ENCODE results near the gene NFIB.
A peak's percentile ranks its signal among the peaks of the same experiment; 100 is the strongest.

Gene NFIB

DNA sequence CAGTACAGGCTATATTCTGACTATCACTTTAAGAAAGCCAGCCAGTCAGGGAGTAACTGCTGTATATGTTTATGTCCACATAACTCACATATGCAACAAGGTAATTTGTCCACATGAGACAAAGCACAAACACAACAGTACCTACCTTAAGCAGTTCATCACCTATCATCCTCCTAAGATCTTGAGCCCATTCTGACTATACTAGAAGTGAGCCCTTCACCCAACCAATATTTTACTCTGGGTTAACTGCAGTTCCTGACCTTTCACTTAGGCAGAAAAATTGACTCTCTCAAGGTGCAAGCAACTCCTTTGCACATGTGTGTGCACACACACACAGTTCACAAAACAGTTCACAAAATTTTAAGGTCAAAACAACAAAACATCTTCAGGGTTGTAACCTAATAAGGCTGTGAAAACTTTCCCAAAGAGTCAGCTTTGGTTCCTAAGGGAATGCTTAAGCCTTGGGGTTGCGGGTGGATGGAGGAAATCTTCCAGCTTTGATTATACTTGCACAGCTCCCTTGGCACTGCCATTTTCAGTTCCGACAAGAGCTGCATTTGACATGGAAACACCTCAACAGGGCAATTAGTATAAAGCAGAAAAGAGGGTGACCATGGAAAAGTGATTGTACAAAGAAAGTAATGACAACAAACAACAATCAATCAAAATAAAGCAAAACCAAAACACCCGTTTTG, 215.3 kb downstream of the NFIB start:
- Mint-ChIP-seq H3K4me3 (peak overlapping the region in 2 of 3 experiments; percentile 17 to 69), H3K36me3 (ENCODE audit: low read depth) (peaks cover 16% of the 10 kb centered on the region), H3K9me3 (no peaks in the 10 kb centered on the region), H3K27ac (peak overlapping the region; percentile 98 to 100 (median 99)), H3K4me1 (peaks cover 83% of the 10 kb centered on the region), H3K27me3 (ENCODE audit: low read depth) (no peaks in the 10 kb centered on the region)
- TF ChIP-seq, protein P1, sequence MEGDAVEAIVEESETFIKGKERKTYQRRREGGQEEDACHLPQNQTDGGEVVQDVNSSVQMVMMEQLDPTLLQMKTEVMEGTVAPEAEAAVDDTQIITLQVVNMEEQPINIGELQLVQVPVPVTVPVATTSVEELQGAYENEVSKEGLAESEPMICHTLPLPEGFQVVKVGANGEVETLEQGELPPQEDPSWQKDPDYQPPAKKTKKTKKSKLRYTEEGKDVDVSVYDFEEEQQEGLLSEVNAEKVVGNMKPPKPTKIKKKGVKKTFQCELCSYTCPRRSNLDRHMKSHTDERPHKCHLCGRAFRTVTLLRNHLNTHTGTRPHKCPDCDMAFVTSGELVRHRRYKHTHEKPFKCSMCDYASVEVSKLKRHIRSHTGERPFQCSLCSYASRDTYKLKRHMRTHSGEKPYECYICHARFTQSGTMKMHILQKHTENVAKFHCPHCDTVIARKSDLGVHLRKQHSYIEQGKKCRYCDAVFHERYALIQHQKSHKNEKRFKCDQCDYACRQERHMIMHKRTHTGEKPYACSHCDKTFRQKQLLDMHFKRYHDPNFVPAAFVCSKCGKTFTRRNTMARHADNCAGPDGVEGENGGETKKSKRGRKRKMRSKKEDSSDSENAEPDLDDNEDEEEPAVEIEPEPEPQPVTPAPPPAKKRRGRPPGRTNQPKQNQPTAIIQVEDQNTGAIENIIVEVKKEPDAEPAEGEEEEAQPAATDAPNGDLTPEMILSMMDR (IDR thresholded peaks at IDR 0.05; ENCODE audit: unreplicated experiment in 3 of 3), result no peak

DNA sequence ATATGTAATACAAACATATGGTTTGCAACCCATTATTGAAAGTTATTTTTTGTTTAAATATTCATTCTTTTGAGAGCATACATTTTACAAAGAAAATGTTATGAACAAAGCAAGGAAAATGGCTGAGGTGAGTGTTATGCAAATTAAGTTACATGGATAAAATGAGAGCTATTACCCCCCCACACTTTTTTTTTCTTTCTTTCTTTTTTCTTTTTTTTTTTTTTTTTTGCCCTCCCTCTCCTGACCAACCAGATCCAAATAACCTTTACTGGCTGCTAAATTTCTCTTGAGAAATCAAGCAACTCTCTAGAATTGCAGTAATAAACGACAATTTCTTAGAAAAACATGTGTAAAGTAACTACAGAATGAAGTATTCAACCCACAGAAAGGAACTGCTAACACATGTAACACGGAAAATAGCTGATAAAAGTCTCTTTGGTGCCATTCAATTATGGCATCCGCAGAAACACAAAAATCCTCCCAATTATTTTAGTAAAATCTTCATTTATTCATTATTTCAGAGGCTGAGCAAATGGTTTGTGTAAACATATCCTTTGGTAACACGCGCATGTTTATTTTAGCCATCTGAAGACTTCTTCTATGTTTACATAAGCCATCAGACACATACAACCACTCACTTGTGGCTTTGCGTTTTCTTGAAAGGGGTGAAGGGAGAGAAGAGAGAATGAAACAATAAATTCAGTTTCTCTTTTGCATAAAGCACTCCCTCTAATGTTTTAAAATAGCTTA, 216.1 kb downstream of the NFIB start:
- Mint-ChIP-seq H3K4me3 (peak overlapping the region; percentile 53 to 69 (median 53)), H3K9me3 (no peaks in the 10 kb centered on the region), H3K27ac (peak overlapping the region; percentile 98 to 100 (median 99)), H3K27me3 (ENCODE audit: low read depth) (no peaks in the 10 kb centered on the region), H3K36me3 (ENCODE audit: low read depth) (peaks cover 23% of the 10 kb centered on the region), H3K4me1 (peaks cover 80% of the 10 kb centered on the region)
- TF ChIP-seq, protein P1 (IDR thresholded peaks at IDR 0.05; ENCODE audit: unreplicated experiment in 3 of 3), result no peak

DNA sequence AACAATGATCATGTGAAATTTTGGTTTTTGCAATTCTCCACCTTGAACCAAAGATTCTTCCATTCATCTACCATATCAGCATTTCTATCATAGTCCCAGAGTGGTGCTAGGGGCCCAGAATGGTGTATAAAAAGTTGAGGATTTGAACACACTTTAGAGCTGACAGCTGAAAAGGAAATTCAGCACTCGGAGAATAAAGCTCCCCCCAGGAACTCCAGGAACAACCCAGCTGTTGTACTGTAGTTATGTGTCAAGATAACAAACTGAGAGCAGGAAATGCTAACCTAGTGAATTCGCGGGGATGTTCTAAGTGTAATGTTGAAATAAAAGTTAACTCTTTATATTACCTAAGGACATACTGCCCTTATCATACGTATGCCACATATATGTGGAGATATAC, 216.7 kb downstream of the NFIB start:
- H3K9me3 Mint-ChIP-seq, result no peaks in the 10 kb centered on the region
- peak overlapping the region; percentile 98 to 100 (median 99) for H3K27ac Mint-ChIP-seq
- H3K4me3 Mint-ChIP-seq, result peak overlapping the region; percentile 65 to 71 (median 69)
- peaks cover 28% of the 10 kb centered on the region for H3K36me3 Mint-ChIP-seq (ENCODE audit: low read depth)
- H3K27me3 Mint-ChIP-seq (ENCODE audit: low read depth), result no peaks in the 10 kb centered on the region
- H3K4me1 Mint-ChIP-seq, result peaks cover 80% of the 10 kb centered on the region
- TF ChIP-seq, protein P1 (IDR thresholded peaks at IDR 0.05; ENCODE audit: unreplicated experiment in 3 of 3), result no peak

DNA sequence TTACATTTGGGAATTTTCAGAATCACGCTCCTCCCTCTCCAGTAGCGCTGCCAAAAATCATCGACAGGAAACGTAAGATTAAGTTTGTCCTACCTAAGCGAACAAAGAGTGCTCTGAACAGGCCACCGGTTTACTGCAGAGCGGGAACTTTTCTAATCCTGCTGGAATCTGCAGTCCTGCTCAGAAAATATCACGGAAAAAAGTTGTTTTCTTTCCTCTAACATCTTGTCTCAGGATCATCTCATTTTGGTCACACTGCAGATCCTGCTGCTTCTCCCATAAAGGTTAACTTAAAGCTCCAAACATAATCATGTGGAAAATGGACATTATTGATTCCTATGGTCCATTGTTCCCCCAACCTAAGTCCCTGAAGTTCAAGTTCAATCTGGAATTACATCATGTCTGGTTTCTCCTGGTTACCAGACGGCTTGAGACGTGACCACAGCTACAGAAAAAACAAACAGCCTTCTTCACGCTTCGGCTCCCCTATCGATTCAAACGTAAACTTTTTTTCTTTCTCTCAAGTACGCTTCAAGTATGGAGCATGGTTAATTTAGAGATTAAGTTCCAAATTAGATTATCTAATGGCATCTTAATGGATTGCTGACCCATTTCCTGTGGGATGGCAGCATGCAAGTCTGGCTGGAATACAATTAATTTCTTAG, 217.6 kb downstream of the NFIB start:
- no peaks in the 10 kb centered on the region for H3K9me3 Mint-ChIP-seq
- H3K4me1 Mint-ChIP-seq, result peaks cover 80% of the 10 kb centered on the region
- peak overlapping the region; percentile 98 to 100 (median 99) for H3K27ac Mint-ChIP-seq
- TF ChIP-seq, protein P1 (IDR thresholded peaks at IDR 0.05; ENCODE audit: unreplicated experiment in 3 of 3), result no peak
- peak overlapping the region; percentile 63 to 77 (median 69) for H3K4me3 Mint-ChIP-seq
- peaks cover 26% of the 10 kb centered on the region for H3K36me3 Mint-ChIP-seq (ENCODE audit: low read depth)
- no peaks in the 10 kb centered on the region for H3K27me3 Mint-ChIP-seq (ENCODE audit: low read depth)

DNA sequence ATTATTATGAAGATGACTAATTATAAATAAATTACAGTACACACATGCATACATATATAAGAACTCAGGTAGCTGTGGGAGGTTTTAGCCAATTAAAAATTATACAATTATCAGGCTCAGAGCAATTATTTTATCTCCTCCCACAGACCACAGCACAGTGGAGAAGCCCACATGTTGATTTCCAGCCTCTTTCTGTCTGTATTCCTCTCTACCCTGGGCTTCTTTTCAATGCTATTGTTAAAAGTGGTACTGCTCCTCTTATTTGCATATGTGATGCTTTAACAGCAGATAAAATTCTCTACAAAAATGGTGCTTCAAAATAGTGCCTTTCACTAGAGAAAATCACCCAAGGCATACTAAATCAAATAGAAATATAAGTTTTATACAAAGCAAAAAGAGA, 218.7 kb downstream of the NFIB start:
- H3K36me3 Mint-ChIP-seq (ENCODE audit: low read depth), result peaks cover 26% of the 10 kb centered on the region
- H3K27me3 Mint-ChIP-seq (ENCODE audit: low read depth), result no peaks in the 10 kb centered on the region
- no peaks in the 10 kb centered on the region for H3K9me3 Mint-ChIP-seq
- H3K4me1 Mint-ChIP-seq, result peaks cover 85% of the 10 kb centered on the region
- H3K27ac Mint-ChIP-seq, result peak overlapping the region; percentile 93 to 100 (median 99)
- TF ChIP-seq, protein P1 (IDR thresholded peaks at IDR 0.05; ENCODE audit: unreplicated experiment in 3 of 3), result no peak
- peak overlapping the region in 2 of 3 experiments; percentile 55 to 61 for H3K4me3 Mint-ChIP-seq
